Measurements from ENCODE around the gene MED25. TPM values are rescaled to one million over a fixed set of nuclear protein-coding genes. Genes with fewer than 3 reads are reported as not detected.
A peak's percentile ranks its signal among the peaks of the same experiment; 100 is the strongest.

MED25 gene
- total and polyA plus RNA-seq, 9 of the 15 experiments (the other 6 are each of a cell fraction or from before 2014, with no cell fraction given): 4.1 to 93.9 (median 19.3) TPM

DNA sequence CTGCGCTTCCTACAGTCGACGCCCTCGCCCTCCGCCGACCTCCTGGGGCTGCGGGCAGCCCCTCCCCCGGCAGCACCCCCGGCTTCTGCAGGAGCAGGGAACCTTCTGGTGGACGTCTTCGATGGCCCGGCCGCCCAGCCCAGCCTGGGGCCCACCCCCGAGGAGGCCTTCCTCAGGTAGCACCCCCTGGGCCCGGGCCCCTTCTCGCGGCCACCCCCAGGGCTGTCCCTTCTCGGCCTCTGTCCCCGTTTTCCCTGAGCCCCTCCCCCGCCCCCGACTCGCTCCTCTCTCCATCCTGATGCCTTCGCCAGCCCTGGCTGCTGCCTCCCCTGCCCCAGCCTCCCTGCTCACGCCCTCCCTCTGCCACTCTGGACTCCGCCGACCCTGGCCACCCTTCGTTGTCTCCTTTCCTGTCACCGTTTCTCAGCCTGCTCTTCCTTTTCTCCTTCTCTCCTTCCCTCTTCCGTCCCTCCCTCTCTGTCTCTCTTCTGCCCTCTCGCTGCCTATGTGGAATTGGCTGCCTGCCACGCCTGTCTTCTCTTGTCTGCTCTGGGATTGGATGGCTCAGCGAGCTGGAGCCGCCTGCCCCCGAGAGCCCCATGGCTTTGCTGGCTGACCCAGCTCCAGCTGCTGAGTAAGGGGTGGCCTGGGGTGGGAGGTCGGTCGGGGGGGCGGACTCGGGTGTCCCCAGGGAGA lies 16.0 kb upstream of the MED25 start (continued):
- TF ChIP-seq, protein P1, sequence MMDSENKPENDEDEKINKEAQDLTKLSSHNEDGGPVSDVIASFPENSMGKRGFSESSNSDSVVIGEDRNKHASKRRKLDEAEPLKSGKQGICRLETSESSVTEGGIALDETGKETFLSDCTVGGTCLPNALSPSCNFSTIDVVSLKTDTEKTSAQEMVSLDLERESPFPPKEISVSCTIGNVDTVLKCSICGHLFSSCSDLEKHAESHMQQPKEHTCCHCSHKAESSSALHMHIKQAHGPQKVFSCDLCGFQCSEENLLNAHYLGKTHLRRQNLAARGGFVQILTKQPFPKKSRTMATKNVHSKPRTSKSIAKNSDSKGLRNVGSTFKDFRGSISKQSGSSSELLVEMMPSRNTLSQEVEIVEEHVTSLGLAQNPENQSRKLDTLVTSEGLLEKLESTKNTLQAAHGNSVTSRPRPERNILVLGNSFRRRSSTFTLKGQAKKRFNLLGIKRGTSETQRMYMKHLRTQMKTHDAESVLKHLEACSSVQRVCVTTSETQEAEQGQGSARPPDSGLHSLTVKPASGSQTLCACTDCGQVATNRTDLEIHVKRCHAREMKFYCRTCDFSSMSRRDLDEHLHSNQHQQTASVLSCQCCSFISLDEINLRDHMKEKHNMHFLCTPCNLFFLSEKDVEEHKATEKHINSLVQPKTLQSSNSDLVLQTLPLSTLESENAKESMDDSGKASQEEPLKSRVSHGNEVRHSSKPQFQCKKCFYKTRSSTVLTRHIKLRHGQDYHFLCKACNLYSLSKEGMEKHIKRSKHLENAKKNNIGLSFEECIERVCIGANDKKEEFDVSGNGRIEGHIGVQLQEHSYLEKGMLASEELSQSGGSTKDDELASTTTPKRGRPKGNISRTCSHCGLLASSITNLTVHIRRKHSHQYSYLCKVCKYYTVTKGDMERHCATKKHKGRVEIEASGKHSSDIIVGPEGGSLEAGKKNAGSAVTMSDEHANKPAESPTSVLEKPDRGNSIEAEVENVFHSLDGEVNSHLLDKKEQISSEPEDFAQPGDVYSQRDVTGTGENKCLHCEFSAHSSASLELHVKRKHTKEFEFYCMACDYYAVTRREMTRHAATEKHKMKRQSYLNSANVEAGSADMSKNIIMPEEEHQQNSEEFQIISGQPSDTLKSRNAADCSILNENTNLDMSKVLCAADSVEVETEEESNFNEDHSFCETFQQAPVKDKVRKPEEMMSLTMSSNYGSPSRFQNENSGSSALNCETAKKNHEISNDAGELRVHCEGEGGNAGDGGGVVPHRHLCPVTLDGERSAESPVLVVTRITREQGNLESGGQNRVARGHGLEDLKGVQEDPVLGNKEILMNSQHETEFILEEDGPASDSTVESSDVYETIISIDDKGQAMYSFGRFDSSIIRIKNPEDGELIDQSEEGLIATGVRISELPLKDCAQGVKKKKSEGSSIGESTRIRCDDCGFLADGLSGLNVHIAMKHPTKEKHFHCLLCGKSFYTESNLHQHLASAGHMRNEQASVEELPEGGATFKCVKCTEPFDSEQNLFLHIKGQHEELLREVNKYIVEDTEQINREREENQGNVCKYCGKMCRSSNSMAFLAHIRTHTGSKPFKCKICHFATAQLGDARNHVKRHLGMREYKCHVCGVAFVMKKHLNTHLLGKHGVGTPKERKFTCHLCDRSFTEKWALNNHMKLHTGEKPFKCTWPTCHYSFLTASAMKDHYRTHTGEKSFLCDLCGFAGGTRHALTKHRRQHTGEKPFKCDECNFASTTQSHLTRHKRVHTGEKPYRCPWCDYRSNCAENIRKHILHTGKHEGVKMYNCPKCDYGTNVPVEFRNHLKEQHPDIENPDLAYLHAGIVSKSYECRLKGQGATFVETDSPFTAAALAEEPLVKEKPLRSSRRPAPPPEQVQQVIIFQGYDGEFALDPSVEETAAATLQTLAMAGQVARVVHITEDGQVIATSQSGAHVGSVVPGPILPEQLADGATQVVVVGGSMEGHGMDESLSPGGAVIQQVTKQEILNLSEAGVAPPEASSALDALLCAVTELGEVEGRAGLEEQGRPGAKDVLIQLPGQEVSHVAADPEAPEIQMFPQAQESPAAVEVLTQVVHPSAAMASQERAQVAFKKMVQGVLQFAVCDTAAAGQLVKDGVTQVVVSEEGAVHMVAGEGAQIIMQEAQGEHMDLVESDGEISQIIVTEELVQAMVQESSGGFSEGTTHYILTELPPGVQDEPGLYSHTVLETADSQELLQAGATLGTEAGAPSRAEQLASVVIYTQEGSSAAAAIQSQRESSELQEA (IDR thresholded peaks at IDR 0.05; ENCODE audit: low read depth): peak; percentile 69; the same call in 1 of the 2 replicates
- TF ChIP-seq, protein P2, sequence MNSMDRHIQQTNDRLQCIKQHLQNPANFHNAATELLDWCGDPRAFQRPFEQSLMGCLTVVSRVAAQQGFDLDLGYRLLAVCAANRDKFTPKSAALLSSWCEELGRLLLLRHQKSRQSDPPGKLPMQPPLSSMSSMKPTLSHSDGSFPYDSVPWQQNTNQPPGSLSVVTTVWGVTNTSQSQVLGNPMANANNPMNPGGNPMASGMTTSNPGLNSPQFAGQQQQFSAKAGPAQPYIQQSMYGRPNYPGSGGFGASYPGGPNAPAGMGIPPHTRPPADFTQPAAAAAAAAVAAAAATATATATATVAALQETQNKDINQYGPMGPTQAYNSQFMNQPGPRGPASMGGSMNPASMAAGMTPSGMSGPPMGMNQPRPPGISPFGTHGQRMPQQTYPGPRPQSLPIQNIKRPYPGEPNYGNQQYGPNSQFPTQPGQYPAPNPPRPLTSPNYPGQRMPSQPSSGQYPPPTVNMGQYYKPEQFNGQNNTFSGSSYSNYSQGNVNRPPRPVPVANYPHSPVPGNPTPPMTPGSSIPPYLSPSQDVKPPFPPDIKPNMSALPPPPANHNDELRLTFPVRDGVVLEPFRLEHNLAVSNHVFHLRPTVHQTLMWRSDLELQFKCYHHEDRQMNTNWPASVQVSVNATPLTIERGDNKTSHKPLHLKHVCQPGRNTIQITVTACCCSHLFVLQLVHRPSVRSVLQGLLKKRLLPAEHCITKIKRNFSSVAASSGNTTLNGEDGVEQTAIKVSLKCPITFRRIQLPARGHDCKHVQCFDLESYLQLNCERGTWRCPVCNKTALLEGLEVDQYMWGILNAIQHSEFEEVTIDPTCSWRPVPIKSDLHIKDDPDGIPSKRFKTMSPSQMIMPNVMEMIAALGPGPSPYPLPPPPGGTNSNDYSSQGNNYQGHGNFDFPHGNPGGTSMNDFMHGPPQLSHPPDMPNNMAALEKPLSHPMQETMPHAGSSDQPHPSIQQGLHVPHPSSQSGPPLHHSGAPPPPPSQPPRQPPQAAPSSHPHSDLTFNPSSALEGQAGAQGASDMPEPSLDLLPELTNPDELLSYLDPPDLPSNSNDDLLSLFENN (IDR thresholded peaks at IDR 0.05; ENCODE audit: low read depth in 2 of 2, low read length in 2 of 2): no peak
- no peak for TF ChIP-seq SIN3B (IDR thresholded peaks at IDR 0.05; ENCODE audit: low read depth)
- TF ChIP-seq MEF2D (tag; conservative IDR thresholded peaks at IDR 0.05; ENCODE audit: low read depth): no peak
- TF ChIP-seq ZNF324 (CRISPR knock-in tag; IDR thresholded peaks at IDR 0.05): no peak
- TF ChIP-seq ZFP36 (IDR thresholded peaks at IDR 0.05; ENCODE audit: low read depth, low read length, partially characterized antibody): no peak
- TF ChIP-seq ILF3 (IDR thresholded peaks at IDR 0.05; ENCODE audit: borderline replicate concordance): no peak
- peak; percentile 51 for TF ChIP-seq FOS (IDR thresholded peaks at IDR 0.05; ENCODE audit: extremely low read depth, insufficient read length)
- TF ChIP-seq, protein P3, sequence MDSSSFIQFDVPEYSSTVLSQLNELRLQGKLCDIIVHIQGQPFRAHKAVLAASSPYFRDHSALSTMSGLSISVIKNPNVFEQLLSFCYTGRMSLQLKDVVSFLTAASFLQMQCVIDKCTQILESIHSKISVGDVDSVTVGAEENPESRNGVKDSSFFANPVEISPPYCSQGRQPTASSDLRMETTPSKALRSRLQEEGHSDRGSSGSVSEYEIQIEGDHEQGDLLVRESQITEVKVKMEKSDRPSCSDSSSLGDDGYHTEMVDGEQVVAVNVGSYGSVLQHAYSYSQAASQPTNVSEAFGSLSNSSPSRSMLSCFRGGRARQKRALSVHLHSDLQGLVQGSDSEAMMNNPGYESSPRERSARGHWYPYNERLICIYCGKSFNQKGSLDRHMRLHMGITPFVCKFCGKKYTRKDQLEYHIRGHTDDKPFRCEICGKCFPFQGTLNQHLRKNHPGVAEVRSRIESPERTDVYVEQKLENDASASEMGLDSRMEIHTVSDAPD (CRISPR knock-in tag; IDR thresholded peaks at IDR 0.05): no peak
- no peak for TF ChIP-seq TSC22D4 (tag; IDR thresholded peaks at IDR 0.05)
- peak; percentile 55 for TF ChIP-seq NFYB (IDR thresholded peaks at IDR 0.05; ENCODE audit: extremely low read depth, insufficient read length)
- no peak for TF ChIP-seq POLR2AphosphoS2 (IDR thresholded peaks at IDR 0.05; ENCODE audit: low read length)
- TF ChIP-seq PRPF4 (IDR thresholded peaks at IDR 0.05; ENCODE audit: insufficient read depth, low read depth, low read length, poor library complexity, severe bottlenecking): no peak
- TF ChIP-seq ZKSCAN8 (CRISPR knock-in tag; IDR thresholded peaks at IDR 0.05): no peak

Measured in K562 (cell line).